Mesodermal cell (in vitro differentiated cells): ENCODE measurements around the gene LINC01488.

ENCODE experiments used
- H3K27ac ChIP-seq: 2 replicates; pipeline ENCODE4 v1.7.0; 2013; ENCODE audit warnings: mild to moderate bottlenecking, low read depth, low read length, moderate library complexity; ENCODE audit not compliant: severe bottlenecking
- H3K36me3 ChIP-seq: 2 replicates; pipeline ENCODE4 v1.7.1; 2013; ENCODE audit warnings: mild to moderate bottlenecking, low read length, moderate library complexity; ENCODE audit not compliant: control insufficient read depth, insufficient read depth
- H3K4me1 ChIP-seq: one replicate; pipeline ENCODE4 v1.7.1; 2013; ENCODE audit warnings: mild to moderate bottlenecking, low read length; ENCODE audit not compliant: insufficient read depth, control insufficient read depth, poor library complexity, severe bottlenecking
- H3K4me3 ChIP-seq: 2 replicates; pipeline ENCODE4 v1.7.0; 2013; ENCODE audit warnings: low read length, control low read depth, mild to moderate bottlenecking; ENCODE audit not compliant: insufficient read depth, poor library complexity, severe bottlenecking; ENCODE audit errors: extremely low read depth
- H3K9me3 ChIP-seq: 2 replicates; pipeline ENCODE4 v1.7.1; 2013; ENCODE audit warnings: mild to moderate bottlenecking, low read length, moderate library complexity; ENCODE audit not compliant: control insufficient read depth
- WGBS, 2 experiments: methylation state at CpG; one replicate each; pipeline ENCODE4 v1.1.5; 2013; ENCODE audit warnings: missing lambda C conversion rate in 2 of 2; ENCODE audit not compliant: insufficient coverage in 2 of 2; 5-methylcytosine and 5-hydroxymethylcytosine counted together

LINC01488 gene

DNA sequence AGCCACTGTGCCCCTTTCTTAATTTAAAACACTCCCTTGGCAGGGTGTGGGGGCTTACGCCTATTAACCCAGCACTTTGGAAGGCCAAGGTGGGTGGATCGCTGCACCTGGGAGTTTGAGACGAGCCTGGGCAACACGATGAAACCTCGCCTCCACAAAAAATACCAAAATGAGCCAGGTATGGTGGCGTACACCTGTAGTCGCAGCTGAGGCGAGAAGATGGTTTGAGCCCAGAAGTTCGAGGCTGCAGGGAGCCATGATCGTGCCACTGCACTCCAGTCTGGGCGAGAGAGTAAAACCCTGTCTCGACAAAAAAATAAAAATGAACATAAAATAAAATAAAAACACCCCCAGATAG is 45.0 kb downstream of the LINC01488 start:
- Histone ChIP-seq H3K9me3 (no peaks in the 10 kb centered on the region), H3K36me3 (no peaks in the 10 kb centered on the region), H3K27ac (no peak overlapping the region), H3K4me1 (peaks cover 12% of the 10 kb centered on the region), H3K4me3 (no peak overlapping the region)
- WGBS, 2 experiments = 91 to 98% methylated on average over 9 of the region's 12 CpGs

DNA sequence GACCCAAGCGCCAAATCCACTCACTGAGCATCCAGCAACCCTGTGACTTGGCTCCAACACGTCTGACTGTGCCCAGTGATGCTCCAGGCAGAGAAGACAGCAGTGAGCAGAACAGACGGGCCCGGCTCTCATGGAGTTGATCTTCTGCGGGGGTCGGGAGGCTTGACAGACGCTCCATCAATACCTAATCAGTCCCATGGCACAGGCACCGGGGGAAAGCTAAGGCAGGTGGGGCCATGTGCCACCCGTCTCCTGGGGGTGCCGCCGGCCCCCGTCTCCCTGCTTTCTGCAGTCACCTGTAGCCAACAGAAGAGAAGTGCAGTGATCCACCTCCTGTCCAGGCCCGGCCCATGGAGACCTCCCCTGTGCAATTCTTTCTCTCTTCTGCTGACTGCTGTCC is 47.5 kb downstream of the LINC01488 start:
- no peaks in the 10 kb centered on the region for H3K9me3 ChIP-seq
- WGBS, 2 experiments = 93 to 94% methylated on average over 12 to 13 of the region's 13 CpGs
- H3K36me3 ChIP-seq = no peaks in the 10 kb centered on the region
- H3K27ac ChIP-seq = no peak overlapping the region
- peaks cover 10% of the 10 kb centered on the region for H3K4me1 ChIP-seq
- H3K4me3 ChIP-seq = no peak overlapping the region

- H3K4me3 ChIP-seq = no peak overlapping the region
- H3K9me3 ChIP-seq = no peaks in the 10 kb centered on the region
- no peaks in the 10 kb centered on the region for H3K4me1 ChIP-seq
- H3K27ac ChIP-seq = no peak overlapping the region
- 90 to 93% methylated on average over 18 to 19 of the region's 19 CpGs for WGBS, 2 experiments
- no peaks in the 10 kb centered on the region for H3K36me3 ChIP-seq
Observed at GRCh38 chr11:69530278-69531070, 49.0 kb downstream of the LINC01488 start.

- H3K4me3 ChIP-seq = no peak overlapping the region
- H3K27ac ChIP-seq = no peak overlapping the region
- no peaks in the 10 kb centered on the region for H3K4me1 ChIP-seq
- no peaks in the 10 kb centered on the region for H3K36me3 ChIP-seq
- H3K9me3 ChIP-seq = no peaks in the 10 kb centered on the region
- 93% methylated on average over 10 to 12 of the region's 12 CpGs for WGBS, 2 experiments
Observed at GRCh38 chr11:69531071-69531716, 49.7 kb downstream of the LINC01488 start.

DNA sequence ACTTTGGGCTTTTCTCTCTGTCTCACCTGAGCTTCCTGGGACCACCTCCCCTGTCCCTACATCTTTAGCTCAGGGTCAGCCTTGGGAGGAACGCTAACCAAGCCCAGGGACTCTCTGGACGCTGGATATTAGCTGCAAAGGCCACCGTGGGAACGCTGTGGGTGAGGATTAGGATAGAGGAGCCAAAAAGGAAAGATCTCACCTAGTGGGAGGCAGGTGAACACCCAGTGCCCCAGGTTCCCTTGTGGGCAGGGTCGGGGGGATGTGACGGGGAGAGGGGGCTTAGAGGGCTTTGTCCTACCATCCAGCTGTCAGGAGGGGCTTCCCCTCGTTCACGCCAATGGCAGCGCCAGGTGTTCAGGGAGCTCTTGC is 50.2 kb downstream of the LINC01488 start:
- no peak overlapping the region for H3K27ac ChIP-seq
- 91 to 93% methylated on average over 5 to 9 of the region's 9 CpGs for WGBS, 2 experiments
- no peak overlapping the region for H3K4me3 ChIP-seq
- no peaks in the 10 kb centered on the region for H3K36me3 ChIP-seq
- H3K4me1 ChIP-seq = no peaks in the 10 kb centered on the region
- no peaks in the 10 kb centered on the region for H3K9me3 ChIP-seq

- H3K9me3 ChIP-seq = no peaks in the 10 kb centered on the region
- H3K4me1 ChIP-seq = no peaks in the 10 kb centered on the region
- H3K27ac ChIP-seq = no peak overlapping the region
- H3K4me3 ChIP-seq = no peak overlapping the region
- H3K36me3 ChIP-seq = no peaks in the 10 kb centered on the region
- 93% methylated on average over 11 to 13 of the region's 23 CpGs for WGBS, 2 experiments
Observed at GRCh38 chr11:69533296-69534165, 52.1 kb downstream of the LINC01488 start.

DNA sequence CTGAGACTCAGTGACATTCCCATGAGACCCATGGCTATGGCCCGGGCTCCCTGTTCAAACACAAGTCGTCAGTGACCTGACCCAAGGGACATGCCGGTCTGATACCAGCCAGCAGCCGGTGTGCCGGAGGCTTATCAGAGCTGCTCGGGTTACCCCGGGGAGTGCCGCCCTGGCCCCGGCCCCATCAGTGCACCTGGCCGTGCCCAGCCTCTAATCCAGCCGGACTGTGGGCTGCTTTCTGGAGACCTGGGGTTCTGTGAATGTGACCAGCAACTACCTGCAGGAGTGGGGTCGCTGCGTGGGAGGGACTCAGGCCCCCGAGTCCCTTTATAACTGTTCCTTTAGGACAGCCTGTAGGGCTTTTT is 52.7 kb downstream of the LINC01488 start:
- Histone ChIP-seq H3K9me3 (no peaks in the 10 kb centered on the region), H3K36me3 (no peaks in the 10 kb centered on the region), H3K27ac (no peak overlapping the region), H3K4me1 (no peaks in the 10 kb centered on the region), H3K4me3 (no peak overlapping the region)
- 92 to 94% methylated on average over 14 of the region's 14 CpGs for WGBS, 2 experiments

DNA sequence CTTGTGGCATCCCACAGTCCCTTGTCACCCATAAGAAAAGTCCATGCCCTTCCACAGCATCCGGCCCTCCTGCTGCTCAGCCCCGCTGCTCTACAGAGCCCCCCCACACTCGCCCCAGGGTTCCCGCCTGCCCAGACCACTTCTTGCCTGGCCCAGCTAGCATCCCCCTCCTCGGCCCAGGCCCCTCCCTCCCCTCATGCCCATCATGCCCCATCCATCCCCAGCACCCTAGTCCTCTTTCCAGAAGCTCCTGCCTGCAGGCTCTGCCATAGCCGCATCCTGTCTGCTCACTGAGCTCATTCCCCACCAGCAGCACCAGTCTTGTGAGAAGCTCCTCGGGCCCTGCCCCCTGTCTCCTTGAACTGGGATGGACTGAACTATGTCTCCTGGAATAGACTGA is 54.4 kb downstream of the LINC01488 start:
- H3K9me3 ChIP-seq = no peaks in the 10 kb centered on the region
- H3K4me3 ChIP-seq = no peak overlapping the region
- H3K4me1 ChIP-seq = peaks cover 13% of the 10 kb centered on the region
- no peak overlapping the region for H3K27ac ChIP-seq
- H3K36me3 ChIP-seq = no peaks in the 10 kb centered on the region
- 80 to 91% methylated on average over 3 to 7 of the region's 7 CpGs for WGBS, 2 experiments

- 86 to 100% methylated on average over 3 to 6 of the region's 9 CpGs for WGBS, 2 experiments
- H3K9me3 ChIP-seq = no peaks in the 10 kb centered on the region
- no peaks in the 10 kb centered on the region for H3K36me3 ChIP-seq
- peaks cover 15% of the 10 kb centered on the region for H3K4me1 ChIP-seq
- H3K27ac ChIP-seq = no peak overlapping the region
- no peak overlapping the region for H3K4me3 ChIP-seq
Observed at GRCh38 chr11:69536406-69536805, 54.9 kb downstream of the LINC01488 start.

DNA sequence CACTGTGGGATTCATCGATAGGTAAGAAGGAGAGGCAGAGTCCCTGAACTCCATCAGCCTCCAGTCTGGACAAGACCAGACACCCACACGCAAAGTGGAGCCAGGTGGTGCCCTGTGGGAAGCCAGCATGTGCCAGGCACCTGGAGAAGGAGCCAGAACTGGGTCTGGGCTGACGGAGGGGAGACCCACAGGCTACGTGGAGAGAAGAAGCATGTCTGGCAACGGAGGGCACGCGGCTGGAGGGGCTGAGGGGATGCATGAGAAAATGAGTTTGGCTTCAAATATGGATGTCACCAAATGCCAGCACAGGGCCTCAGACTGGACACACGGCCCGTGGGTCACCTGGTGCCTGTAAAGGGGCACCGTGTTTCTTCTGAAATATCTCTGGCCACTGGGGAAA is 55.7 kb downstream of the LINC01488 start:
- Histone ChIP-seq H3K4me1 (peaks cover 17% of the 10 kb centered on the region), H3K4me3 (no peak overlapping the region), H3K9me3 (no peaks in the 10 kb centered on the region), H3K27ac (no peak overlapping the region), H3K36me3 (no peaks in the 10 kb centered on the region)
- WGBS, 2 experiments = 92 to 95% methylated on average over 10 of the region's 10 CpGs
